Activated T-helper 1 cell treated with Interleukin-2 at 50 U/mL for 16 hours (primary cell): ENCODE data around the gene USP40.

ENCODE experiments used
- DNase-seq: peaks from one replicate; pipeline ENCODE4 v3.0.0-alpha.2; 2020; ENCODE audit warnings: low read depth

Gene USP40

GRCh38 chr2:233556881-233557736 is 9.5 kb downstream of the USP40 start:
- no peak for DNase-seq

- no peak for DNase-seq
Observed at GRCh38 chr2:233553366-233553765, 13.2 kb downstream of the USP40 start.

- no peak for DNase-seq
Observed at GRCh38 chr2:233551491-233551890, 15.1 kb downstream of the USP40 start.

GRCh38 chr2:233546774-233547173 is 19.8 kb downstream of the USP40 start:
- no peak for DNase-seq

DNA sequence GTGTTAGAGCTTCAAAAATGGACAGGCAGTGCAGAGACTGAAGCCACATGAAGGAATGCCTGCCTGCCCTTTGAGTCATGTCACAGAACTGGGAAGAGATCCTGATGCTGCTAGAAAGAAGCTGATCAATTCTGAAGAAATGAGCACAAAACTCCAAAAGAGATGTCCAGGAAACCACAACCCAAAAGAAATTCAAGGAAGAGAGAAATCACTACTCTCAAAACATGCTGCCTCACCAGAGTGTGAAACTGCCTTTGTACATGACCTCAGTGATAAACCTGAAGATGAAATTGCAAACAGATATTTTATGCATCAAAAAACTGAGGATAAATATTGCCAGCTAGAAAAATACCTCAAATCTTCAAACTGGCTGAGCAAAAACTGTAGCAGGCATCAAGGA is 20.5 kb downstream of the USP40 start:
- DNase-seq: no peak

DNA sequence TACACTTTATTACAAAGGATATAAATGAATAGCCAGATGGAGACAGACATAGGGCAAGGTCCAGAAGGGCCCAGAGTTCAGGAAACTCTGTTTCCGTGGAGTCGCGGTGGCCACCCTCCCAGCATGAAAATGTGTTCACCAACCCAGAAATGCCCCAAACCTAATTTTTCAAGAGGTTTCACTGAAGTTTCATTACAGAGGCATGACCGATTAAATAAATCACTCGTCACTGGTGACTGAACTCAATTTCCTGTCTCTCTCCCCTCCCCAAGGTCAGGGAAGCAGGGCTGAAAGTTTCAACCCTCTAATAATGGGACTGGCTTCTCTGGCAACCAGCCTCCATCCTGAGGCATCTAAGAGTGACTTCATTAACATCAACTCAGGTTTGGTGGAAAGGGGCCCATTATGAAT is 22.4 kb downstream of the USP40 start:
- DNase-seq: no peak

- no peak for DNase-seq
Observed at GRCh38 chr2:233542507-233542906, 24.1 kb downstream of the USP40 start.

GRCh38 chr2:233538741-233539140 is 27.8 kb downstream of the USP40 start:
- no peak for DNase-seq

DNA sequence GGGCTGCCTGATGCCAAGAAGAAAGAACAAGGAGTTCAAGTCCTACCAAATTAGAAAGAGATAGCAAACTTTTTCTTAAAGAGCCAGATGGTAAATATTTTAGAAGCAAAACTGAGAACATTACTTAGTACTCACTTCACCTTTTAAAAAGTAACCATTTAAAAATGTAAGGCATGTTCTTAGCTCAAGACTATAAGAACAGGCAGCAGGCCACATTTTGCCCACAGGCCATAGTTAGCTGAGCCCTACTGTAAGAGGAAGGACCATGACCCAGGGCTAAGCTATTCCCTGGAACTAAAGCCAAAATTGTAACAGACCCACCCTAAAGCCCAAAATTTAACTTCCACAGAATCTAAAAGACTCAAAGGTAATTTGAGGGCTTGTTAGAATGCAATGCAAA is 31.3 kb downstream of the USP40 start:
- no peak for DNase-seq

DNA sequence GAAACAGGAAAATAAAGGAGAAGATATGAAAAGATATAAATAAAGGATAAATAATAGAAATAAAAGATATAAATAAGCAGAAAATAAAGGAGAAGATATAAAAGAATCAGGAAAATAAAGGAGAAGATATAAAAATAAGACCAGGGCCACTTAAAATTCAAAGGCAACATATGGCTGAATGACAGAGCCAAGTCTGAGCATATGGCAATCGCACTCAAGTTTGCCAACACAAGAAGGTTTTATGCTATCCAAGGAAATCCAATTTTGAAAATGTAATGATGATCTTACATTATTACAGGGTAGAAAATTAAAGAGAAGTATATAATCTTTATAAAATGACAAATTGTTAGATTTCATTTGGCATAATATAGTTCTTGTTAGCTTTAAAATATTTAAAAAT is 33.6 kb downstream of the USP40 start:
- no peak for DNase-seq

GRCh38 chr2:233531955-233532354 is 34.6 kb downstream of the USP40 start:
- DNase-seq: no peak

GRCh38 chr2:233530381-233530780 is 36.2 kb downstream of the USP40 start:
- DNase-seq: no peak

- no peak for DNase-seq
Observed at GRCh38 chr2:233528182-233528581, 38.4 kb downstream of the USP40 start.

GRCh38 chr2:233525791-233526190 is 40.8 kb downstream of the USP40 start:
- DNase-seq: no peak

- DNase-seq: no peak
Observed at GRCh38 chr2:233519787-233520611, 46.6 kb downstream of the USP40 start.

DNA sequence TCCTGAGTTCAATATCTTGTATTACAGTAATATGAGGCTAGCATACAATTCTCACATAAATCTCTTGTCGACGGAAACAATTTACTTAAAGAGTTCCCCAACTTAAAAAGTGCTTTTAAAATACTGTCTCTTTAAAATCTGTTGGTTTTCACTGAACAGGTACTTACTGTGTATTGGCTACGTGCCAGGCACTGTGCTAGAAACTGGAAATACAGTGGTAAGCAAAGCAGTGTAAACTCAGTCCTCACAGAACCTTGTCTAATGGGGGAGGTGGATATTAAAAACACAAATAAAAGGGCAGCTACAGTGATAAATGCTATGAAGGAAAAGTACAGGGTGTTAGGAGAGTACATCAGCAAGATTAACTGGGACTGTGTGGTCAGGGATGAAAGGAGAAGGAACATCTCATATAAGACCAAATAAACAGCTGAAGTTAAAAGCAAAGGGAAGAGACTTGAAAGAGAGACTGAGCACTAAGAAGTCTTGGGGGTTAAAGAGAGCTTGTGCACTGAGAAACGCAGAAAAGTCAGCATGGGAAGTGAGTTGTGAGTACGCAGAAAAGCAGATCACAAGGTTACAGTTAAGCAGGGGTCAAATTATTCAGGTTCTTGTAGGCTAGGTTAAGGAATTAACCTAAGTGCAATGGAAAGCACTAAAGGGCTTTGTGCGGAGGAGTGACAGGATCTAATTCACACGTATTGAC is 52.5 kb downstream of the USP40 start:
- DNase-seq: no peak

GRCh38 chr2:233503947-233504637 is 62.5 kb downstream of the USP40 start:
- DNase-seq: no peak

- no peak for DNase-seq
Observed at GRCh38 chr2:233503481-233503880, 63.1 kb downstream of the USP40 start.

DNA sequence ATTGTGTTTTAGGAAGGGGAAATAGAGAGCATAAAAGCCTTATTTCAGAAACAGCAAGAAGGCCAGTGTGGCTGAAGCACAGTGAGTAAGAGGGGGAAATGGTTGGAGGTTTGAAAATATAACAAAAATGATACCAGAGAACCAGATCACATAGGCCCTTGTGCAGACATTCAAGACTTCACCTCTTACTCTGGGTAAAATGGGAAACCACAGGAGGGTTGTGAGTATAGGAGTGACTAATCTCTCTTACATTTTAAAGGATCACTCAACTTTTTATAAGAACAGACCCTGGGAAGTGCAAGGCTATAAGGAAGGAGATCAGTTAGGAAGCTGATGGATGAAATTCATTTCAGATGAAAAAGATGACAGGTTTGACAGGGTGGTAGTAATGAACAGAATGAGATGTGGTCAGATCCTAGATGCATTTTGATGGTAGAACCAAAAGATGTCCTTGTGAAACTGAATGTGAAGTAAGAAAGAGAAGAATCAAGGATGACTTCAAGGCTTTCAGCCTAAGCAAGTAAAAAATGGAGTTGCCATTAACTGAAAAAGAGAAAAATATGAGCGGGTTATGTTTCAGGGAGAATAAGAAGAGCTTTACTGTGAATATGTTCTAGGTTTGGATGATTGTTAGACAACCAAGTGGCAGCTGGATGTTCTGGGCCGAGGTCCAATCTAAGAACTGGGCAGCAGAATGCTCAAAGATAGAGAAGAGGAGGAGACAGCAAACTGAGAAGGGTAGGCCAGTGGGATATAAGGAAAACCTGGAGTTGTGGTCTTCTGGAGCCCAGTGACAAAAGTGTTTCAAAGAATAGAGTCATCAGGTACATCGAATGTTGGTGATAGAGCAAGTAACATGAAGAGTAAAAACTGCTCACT is 65.1 kb downstream of the USP40 start:
- DNase-seq: no peak

DNA sequence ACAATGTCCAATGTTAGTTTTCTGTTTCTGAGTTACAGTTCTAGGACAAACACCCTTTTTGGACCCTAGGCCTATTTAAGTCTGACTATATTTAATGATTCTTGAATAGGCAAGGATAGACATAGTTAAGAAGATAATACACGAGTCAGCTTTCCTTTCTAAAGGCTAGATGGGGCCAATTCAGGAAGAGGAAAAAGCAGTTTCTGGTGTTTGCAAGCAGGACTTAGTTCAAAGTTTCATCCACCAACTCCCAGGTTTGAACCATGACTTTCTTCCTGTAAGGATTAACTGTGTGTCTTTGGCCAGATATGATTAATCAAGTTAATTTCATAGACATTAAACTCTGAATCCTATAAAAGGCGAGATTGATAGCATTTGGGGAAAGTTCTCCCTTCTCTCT is 66.7 kb downstream of the USP40 start:
- no peak for DNase-seq

DNA sequence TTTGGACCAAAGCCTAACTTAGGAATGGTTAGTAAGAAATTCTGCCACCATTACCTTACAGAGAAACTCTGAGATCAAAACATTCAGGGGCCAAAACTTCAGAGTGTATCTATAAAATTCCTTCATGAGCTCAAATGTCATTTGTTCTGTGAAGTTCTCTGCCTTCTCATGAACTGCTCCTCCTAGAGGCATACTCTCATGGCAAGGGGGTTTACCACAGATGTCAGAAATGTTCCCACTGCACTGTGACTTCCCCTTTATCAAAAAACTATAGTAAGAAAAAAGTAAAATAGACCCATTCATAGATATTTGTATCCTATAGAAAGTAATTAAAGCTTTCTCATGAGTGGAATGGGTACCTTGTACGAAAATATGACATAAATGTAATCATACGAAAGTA is 68.5 kb downstream of the USP40 start:
- DNase-seq: no peak
